SKM-1 treated with dmso at 0.1 percent for 144 hours (cell line): ENCODE data around the gene ABITRAM.

ENCODE experiments used
- DNase-seq: peaks from one replicate; lab custom pipeline; 2025; ENCODE audit not compliant: unreplicated experiment; lab: John Stamatoyannopoulos, UW

ABITRAM gene

GRCh38 chr9:108983885-108984284, 49.7 kb downstream of the ABITRAM start:
- DNase-seq: no peak
